AG04449 (cell line): Measurements from ENCODE around the gene CDIP1.

Experiments
- CTCF ChIA-PET: fragments of 350-600 bp; formaldehyde crosslinking; extraction: SDS; loops from one replicate; lab custom pipeline; 2021; ENCODE audit warnings: antibody characterized with exemption; lab: Yijun Ruan, JAX
- POLR2A ChIA-PET: fragments of 400-600, 350-600 bp; formaldehyde crosslinking; extraction: SDS; loops from one replicate; lab custom pipeline; 2020; ENCODE audit warnings: antibody characterized with exemption, inconsistent platforms; lab: Yijun Ruan, JAX
- DNase-seq: peaks from one replicate; pipeline ENCODE4 v3.0.0-alpha.2; 2010; ENCODE audit warnings: low read depth, low spot score
- H3K4me3 ChIP-seq: 2 replicates; pipeline ENCODE4 v1.5.1; 2011; ENCODE audit warnings: low read depth, mild to moderate bottlenecking, control low read depth, low read length
- TF ChIP-seq, protein P1 (sequence below): IDR thresholded peaks from one replicate; pipeline ENCODE4 v1.5.1; 2011; ENCODE audit warnings: mild to moderate bottlenecking, moderate library complexity, low read length, control low read depth, inconsistent platforms; ENCODE audit not compliant: insufficient read depth; ENCODE audit errors: missing control alignments

The CDIP1 gene

DNA sequence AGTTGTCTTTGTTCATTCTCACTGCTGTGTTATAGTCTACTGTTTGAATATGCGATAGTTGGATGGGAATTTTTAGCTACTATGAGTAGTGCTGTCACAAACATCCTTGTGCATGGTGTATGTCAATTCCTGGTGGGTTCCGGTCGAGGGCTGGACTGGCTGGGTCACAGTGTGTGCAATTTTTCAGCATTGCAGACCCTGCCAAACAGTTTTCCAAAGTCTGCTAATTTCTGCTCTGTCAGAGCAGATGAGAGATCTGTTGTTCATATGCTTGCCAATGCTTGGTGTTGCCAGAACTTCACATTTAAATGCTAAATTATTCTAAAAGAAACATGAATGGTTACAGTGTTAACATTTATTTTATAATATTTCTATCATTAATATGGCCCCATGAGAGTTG lies 14.0 kb upstream of the CDIP1 start:
- TF ChIP-seq, protein P1, sequence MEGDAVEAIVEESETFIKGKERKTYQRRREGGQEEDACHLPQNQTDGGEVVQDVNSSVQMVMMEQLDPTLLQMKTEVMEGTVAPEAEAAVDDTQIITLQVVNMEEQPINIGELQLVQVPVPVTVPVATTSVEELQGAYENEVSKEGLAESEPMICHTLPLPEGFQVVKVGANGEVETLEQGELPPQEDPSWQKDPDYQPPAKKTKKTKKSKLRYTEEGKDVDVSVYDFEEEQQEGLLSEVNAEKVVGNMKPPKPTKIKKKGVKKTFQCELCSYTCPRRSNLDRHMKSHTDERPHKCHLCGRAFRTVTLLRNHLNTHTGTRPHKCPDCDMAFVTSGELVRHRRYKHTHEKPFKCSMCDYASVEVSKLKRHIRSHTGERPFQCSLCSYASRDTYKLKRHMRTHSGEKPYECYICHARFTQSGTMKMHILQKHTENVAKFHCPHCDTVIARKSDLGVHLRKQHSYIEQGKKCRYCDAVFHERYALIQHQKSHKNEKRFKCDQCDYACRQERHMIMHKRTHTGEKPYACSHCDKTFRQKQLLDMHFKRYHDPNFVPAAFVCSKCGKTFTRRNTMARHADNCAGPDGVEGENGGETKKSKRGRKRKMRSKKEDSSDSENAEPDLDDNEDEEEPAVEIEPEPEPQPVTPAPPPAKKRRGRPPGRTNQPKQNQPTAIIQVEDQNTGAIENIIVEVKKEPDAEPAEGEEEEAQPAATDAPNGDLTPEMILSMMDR = no peak
- H3K4me3 ChIP-seq = no peak overlapping the region
- ChIA-PET CTCF (interaction anchor here (0.8 to 14.5 kb wide), 6 partner anchors 9 to 43 kb away, joined by 3 to 267 read pairs (median 5); no protein-coding TSS in a partner anchor), POLR2A (no interaction called here)
- no peak for DNase-seq

DNA sequence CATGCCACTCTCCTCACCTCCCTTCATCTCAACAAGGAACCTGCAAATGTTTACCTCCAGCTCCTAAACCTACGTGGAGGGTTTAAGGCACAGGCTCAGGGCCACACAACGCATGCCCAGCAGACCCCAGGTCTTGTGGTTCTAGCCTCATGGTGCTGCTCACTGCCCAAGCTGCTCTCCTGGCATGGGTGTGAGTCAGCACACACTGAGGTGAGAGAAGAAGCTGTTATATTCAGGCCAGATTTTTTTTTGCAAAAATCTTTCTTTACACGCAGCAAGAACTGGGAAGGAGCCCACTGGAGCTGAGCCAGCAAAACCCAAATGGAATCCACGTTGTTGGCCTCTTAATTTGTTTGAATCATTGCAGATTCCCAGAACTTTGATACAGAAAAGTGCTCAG lies 12.0 kb upstream of the CDIP1 start:
- no peak for DNase-seq
- CTCF ChIA-PET = interaction anchor here (0.7 to 14.5 kb wide), 16 partner anchors 11 to 148 kb away, joined by 3 to 267 read pairs (median 4); no protein-coding TSS in a partner anchor
- TF ChIP-seq, protein P1 = no peak
- H3K4me3 ChIP-seq = no peak overlapping the region
- POLR2A ChIA-PET = no interaction called here

DNA sequence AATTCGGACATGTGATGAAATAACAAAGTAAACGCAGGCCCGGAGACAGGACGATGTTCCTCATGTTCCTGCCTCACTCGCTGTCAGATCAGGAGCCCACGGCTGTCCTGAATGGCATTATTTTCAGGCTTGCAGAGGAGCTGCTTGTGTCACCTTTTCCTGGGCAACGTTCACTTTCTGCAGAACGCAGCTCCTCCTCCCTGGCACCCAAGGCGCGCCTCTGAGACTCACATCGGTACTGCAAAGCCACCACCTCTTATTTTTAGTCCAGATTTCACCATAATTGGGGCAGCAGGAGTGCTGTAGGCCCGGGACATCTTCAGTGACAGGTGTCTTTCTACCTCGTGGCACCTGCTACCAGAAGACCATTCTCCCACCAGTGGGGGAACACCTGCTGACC lies 9.6 kb upstream of the CDIP1 start:
- TF ChIP-seq, protein P1 = no peak
- DNase-seq = no peak
- ChIA-PET CTCF (interaction anchor here (0.7 to 14.5 kb wide), 29 partner anchors 8 to 146 kb away, joined by 3 to 267 read pairs (median 6); partner anchors contain the start of genes C16orf96 and CDIP1), POLR2A (no interaction called here)
- H3K4me3 ChIP-seq = no peak overlapping the region

DNA sequence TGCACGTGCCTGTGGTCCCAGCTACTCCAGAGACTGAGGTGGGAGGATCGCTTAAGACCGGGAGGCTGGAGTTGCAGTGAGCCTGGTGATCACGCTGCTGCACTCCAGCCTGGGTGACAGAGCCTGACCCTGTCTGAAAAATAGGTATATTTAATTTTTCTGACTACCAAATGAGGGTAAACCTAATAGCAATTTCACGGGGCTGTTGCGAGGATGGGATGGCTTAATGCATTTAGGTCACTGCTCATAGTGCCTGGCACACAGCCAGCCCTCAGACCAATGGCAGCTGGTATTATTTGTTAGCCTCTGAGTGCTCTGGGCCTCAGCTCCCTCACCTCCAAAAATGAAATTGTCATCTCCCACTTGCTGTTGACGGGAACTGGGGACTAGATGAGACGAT lies 5.9 kb upstream of the CDIP1 start:
- ChIA-PET POLR2A (no interaction called here), CTCF (interaction anchor here (0.7 to 14.5 kb wide), 3 partner anchors 15 to 35 kb away, joined by 3 to 267 read pairs (median 51); no protein-coding TSS in a partner anchor)
- no peak for DNase-seq
- H3K4me3 ChIP-seq = no peak overlapping the region
- TF ChIP-seq, protein P1 = no peak

DNA sequence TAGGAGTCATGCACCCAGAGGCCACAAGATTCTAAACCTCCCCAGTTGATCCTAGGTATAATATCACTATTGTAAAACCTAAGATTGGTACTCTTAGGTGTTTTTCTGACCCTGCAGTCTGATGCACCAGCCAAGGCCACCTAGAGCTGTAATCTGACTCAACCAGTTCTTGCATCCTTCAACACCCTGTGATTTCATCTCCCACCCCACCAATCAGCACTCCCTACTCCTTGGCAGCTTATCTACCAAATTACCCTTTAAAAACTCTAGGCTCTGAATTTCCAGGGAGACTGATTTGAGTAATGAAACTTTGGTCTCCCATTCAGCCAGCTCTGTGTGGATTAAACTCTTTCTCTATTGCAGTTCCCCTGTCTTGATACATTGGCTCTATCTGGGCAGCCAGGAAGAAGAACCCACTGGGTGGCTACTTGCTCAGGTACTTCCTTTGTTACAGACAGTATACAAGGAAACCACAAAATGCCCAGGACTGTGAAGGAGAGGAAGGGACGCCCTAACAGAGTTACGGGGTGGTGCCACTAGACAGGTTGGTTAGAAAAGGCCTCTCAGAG lies 1.2 kb upstream of the CDIP1 start:
- ChIA-PET CTCF (interaction anchor here (1.3 to 5.7 kb wide), 5 partner anchors 8 to 46 kb away, joined by 3 to 44 read pairs (median 9); partner anchors contain the start of gene C16orf96), POLR2A (interaction anchor here (0.7 kb wide), 1 partner anchor 43 kb away, joined by 5 read pairs; no protein-coding TSS in a partner anchor)
- DNase-seq = no peak

More for the DNA sequence above, 1.2 kb upstream of the CDIP1 start:
- TF ChIP-seq, protein P1 = no peak
- H3K4me3 ChIP-seq = no peak overlapping the region
